ENCODE data around the gene ANKH.

DNA sequence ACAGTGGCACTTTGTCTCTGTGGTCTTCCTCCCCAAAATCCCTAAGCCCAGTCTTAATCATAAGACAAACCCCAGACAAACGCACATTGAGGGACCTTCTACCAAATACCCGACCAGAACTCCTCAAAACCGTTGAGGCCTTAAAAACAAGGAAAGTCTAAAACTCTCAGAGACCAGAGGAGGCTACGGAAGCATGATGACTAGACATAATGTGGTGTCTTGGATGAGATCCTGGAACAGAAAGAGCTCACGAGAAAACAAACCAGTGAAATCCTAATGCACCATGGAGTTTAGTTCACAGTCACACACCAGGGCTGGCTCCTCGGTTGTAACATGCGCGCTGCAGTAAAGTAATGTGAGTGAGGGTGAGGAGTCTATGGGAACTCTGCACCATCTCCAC is 148.7 kb downstream of the ANKH start:
- TF ChIP-seq ESRRG (CRISPR knock-in tag; IDR thresholded peaks at IDR 0.05) (no peak), RARB (CRISPR knock-in tag; IDR thresholded peaks at IDR 0.05) (no peak), BACH2 (CRISPR knock-in tag; IDR thresholded peaks at IDR 0.05; ENCODE audit: borderline replicate concordance) (no peak), TOX (CRISPR knock-in tag; IDR thresholded peaks at IDR 0.05; ENCODE audit: borderline replicate concordance) (no peak), ISL1 (CRISPR knock-in tag; IDR thresholded peaks at IDR 0.05) (no peak), TCF4 (CRISPR knock-in tag; IDR thresholded peaks at IDR 0.05; ENCODE audit: borderline replicate concordance) (no peak), ZFP30 (CRISPR knock-in tag; IDR thresholded peaks at IDR 0.05) (no peak), CSDC2 (CRISPR knock-in tag; IDR thresholded peaks at IDR 0.05) (no peak)
- TF ChIP-seq, protein P1, sequence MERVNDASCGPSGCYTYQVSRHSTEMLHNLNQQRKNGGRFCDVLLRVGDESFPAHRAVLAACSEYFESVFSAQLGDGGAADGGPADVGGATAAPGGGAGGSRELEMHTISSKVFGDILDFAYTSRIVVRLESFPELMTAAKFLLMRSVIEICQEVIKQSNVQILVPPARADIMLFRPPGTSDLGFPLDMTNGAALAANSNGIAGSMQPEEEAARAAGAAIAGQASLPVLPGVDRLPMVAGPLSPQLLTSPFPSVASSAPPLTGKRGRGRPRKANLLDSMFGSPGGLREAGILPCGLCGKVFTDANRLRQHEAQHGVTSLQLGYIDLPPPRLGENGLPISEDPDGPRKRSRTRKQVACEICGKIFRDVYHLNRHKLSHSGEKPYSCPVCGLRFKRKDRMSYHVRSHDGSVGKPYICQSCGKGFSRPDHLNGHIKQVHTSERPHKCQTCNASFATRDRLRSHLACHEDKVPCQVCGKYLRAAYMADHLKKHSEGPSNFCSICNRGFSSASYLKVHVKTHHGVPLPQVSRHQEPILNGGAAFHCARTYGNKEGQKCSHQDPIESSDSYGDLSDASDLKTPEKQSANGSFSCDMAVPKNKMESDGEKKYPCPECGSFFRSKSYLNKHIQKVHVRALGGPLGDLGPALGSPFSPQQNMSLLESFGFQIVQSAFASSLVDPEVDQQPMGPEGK (CRISPR knock-in tag; IDR thresholded peaks at IDR 0.05; ENCODE audit: borderline replicate concordance): no peak

Data from SK-N-SH treated with all-trans-retinoic acid at 6 μM for 48 hours (cell line).